ENCODE data around the gene FGF11.
"Not testable (repeated sequence)": the region's sequence is repeated elsewhere in the genome, so short reads cannot be mapped to it uniquely, and the experiment has no call there.

Gene FGF11

GRCh38 chr17:7477392-7478275 lies 38.3 kb downstream of the FGF11 start:
- DNase-seq (ENCODE audit: extremely low read depth in 1 of 2, low read depth in 1 of 2): no peak

- peak in 1 of 2 donors; percentile 42 for DNase-seq (ENCODE audit: extremely low read depth in 1 of 2, low read depth in 1 of 2)
Observed at GRCh38 chr17:7478276-7479212, 39.2 kb downstream of the FGF11 start.

- no peak for DNase-seq (ENCODE audit: extremely low read depth in 1 of 2, low read depth in 1 of 2)
Observed at GRCh38 chr17:7479213-7480088, 40.1 kb downstream of the FGF11 start, which contains the start of gene ZBTB4. Gene ZBTB4, minus strand, starts transcription at chr17:7479631. Its CDS starts 12,830 bp downstream, at chr17:7466801.

- DNase-seq (ENCODE audit: extremely low read depth in 1 of 2, low read depth in 1 of 2): no peak
Observed at GRCh38 chr17:7480089-7480384, 40.7 kb downstream of the FGF11 start.

GRCh38 chr17:7481275-7481674 lies 42.0 kb downstream of the FGF11 start, which contains the start of gene SLC35G6:
Gene SLC35G6, plus strand, starts transcription at chr17:7481446. Its CDS starts 71 bp downstream, at chr17:7481517.
- not testable (repeated sequence) for DNase-seq (ENCODE audit: extremely low read depth in 1 of 2, low read depth in 1 of 2)

- DNase-seq (ENCODE audit: extremely low read depth in 1 of 2, low read depth in 1 of 2): not testable (repeated sequence)
Observed at GRCh38 chr17:7481842-7482741, 42.8 kb downstream of the FGF11 start.

GRCh38 chr17:7482742-7483088 lies 43.4 kb downstream of the FGF11 start:
- not testable (repeated sequence) for DNase-seq (ENCODE audit: extremely low read depth in 1 of 2, low read depth in 1 of 2)

GRCh38 chr17:7483255-7484066 lies 44.1 kb downstream of the FGF11 start:
- peak; percentile 83 to 84 for DNase-seq (ENCODE audit: extremely low read depth in 1 of 2, low read depth in 1 of 2)

- peak; percentile 92 to 93 for DNase-seq (ENCODE audit: extremely low read depth in 1 of 2, low read depth in 1 of 2)
Observed at GRCh38 chr17:7484067-7484918, 45.0 kb downstream of the FGF11 start, which contains the start of gene POLR2A. Gene POLR2A, plus strand, starts transcription at chr17:7484366.

- DNase-seq (ENCODE audit: extremely low read depth in 1 of 2, low read depth in 1 of 2): no peak
Observed at GRCh38 chr17:7484919-7485377, 45.6 kb downstream of the FGF11 start.

GRCh38 chr17:7486181-7486580 lies 46.9 kb downstream of the FGF11 start:
- no peak for DNase-seq (ENCODE audit: extremely low read depth in 1 of 2, low read depth in 1 of 2)

GRCh38 chr17:7490144-7490543 lies 50.8 kb downstream of the FGF11 start:
- DNase-seq (ENCODE audit: extremely low read depth in 1 of 2, low read depth in 1 of 2): no peak

- no peak for DNase-seq (ENCODE audit: extremely low read depth in 1 of 2, low read depth in 1 of 2)
Observed at GRCh38 chr17:7491583-7491982, 52.3 kb downstream of the FGF11 start.

GRCh38 chr17:7493941-7494340 lies 54.6 kb downstream of the FGF11 start:
- no peak for DNase-seq (ENCODE audit: extremely low read depth in 1 of 2, low read depth in 1 of 2)

Measured in stimulated activated CD8-positive, alpha-beta memory T cell treated with anti-CD3 and anti-CD28 coated beads, Interleukin-7, amount 100 ng/mL, for 48 hours (primary cell).